Measurements from ENCODE around the gene RCSD1. TPM values are rescaled to one million over a fixed set of nuclear protein-coding genes. Genes with fewer than 3 reads are reported as not detected.

The RCSD1 gene
- total RNA-seq, 1 donor from 2014 or later, result 45.9 TPM

- peak overlapping the region in 2 of 3 donors; percentile 6 to 45 for H3K4me3 ChIP-seq (ENCODE audit: low read length in 3 of 3)
- peaks cover 82 to 88% (median 84%) of the 10 kb centered on the region in 3 donors for H3K4me1 ChIP-seq (ENCODE audit: control insufficient read depth in 3 of 3, insufficient read depth in 3 of 3, low read length in 3 of 3)
- H3K9me3 ChIP-seq (ENCODE audit: control insufficient read depth in 3 of 3, low read length in 3 of 3), result no peaks in the 10 kb centered on the region
- peak overlapping the region; percentile 72 for H3K27ac ChIP-seq (ENCODE audit: low read depth, low read length)
- peak overlapping the region; percentile 11 to 69 (median 48) for H3K9ac ChIP-seq (ENCODE audit: low read depth in 1 of 3, low read length in 3 of 3)
- no peaks in the 10 kb centered on the region for H3K36me3 ChIP-seq (ENCODE audit: control insufficient read depth in 3 of 3, insufficient read depth in 3 of 3, low read length in 3 of 3)
- no peaks in the 10 kb centered on the region for H3K27me3 ChIP-seq (ENCODE audit: control insufficient read depth in 3 of 3, insufficient read depth in 3 of 3, low read length in 3 of 3)
These were observed 33.2 kb downstream of the RCSD1 start for GRCh38 chr1:167663002-167663772.

GRCh38 chr1:167665469-167665868, 35.4 kb downstream of the RCSD1 start:
- no peak overlapping the region for H3K9ac ChIP-seq (ENCODE audit: low read depth in 1 of 3, low read length in 3 of 3)
- H3K36me3 ChIP-seq (ENCODE audit: control insufficient read depth in 3 of 3, insufficient read depth in 3 of 3, low read length in 3 of 3), result no peaks in the 10 kb centered on the region
- no peaks in the 10 kb centered on the region for H3K27me3 ChIP-seq (ENCODE audit: control insufficient read depth in 3 of 3, insufficient read depth in 3 of 3, low read length in 3 of 3)
- no peak overlapping the region for H3K4me3 ChIP-seq (ENCODE audit: low read length in 3 of 3)
- H3K4me1 ChIP-seq (ENCODE audit: control insufficient read depth in 3 of 3, insufficient read depth in 3 of 3, low read length in 3 of 3), result peaks cover 86 to 91% (median 87%) of the 10 kb centered on the region in 3 donors
- no peaks in the 10 kb centered on the region for H3K9me3 ChIP-seq (ENCODE audit: control insufficient read depth in 3 of 3, low read length in 3 of 3)
- peak overlapping the region; percentile 72 for H3K27ac ChIP-seq (ENCODE audit: low read depth, low read length)

- no peaks in the 10 kb centered on the region for H3K9me3 ChIP-seq (ENCODE audit: control insufficient read depth in 3 of 3, low read length in 3 of 3)
- no peaks in the 10 kb centered on the region for H3K36me3 ChIP-seq (ENCODE audit: control insufficient read depth in 3 of 3, insufficient read depth in 3 of 3, low read length in 3 of 3)
- H3K27me3 ChIP-seq (ENCODE audit: control insufficient read depth in 3 of 3, insufficient read depth in 3 of 3, low read length in 3 of 3), result no peaks in the 10 kb centered on the region
- H3K4me3 ChIP-seq (ENCODE audit: low read length in 3 of 3), result no peak overlapping the region
- H3K9ac ChIP-seq (ENCODE audit: low read depth in 1 of 3, low read length in 3 of 3), result no peak overlapping the region
- H3K4me1 ChIP-seq (ENCODE audit: control insufficient read depth in 3 of 3, insufficient read depth in 3 of 3, low read length in 3 of 3), result peaks cover 83 to 92% (median 83%) of the 10 kb centered on the region in 3 donors
- H3K27ac ChIP-seq (ENCODE audit: low read depth, low read length), result peak overlapping the region; percentile 48
These were observed 36.4 kb downstream of the RCSD1 start for GRCh38 chr1:167666416-167666815.

GRCh38 chr1:167667536-167667935, 37.5 kb downstream of the RCSD1 start:
- no peaks in the 10 kb centered on the region for H3K9me3 ChIP-seq (ENCODE audit: control insufficient read depth in 3 of 3, low read length in 3 of 3)
- H3K36me3 ChIP-seq (ENCODE audit: control insufficient read depth in 3 of 3, insufficient read depth in 3 of 3, low read length in 3 of 3), result no peaks in the 10 kb centered on the region
- no peak overlapping the region for H3K4me3 ChIP-seq (ENCODE audit: low read length in 3 of 3)
- H3K9ac ChIP-seq (ENCODE audit: low read depth in 1 of 3, low read length in 3 of 3), result no peak overlapping the region
- peaks cover 77 to 88% (median 78%) of the 10 kb centered on the region in 3 donors for H3K4me1 ChIP-seq (ENCODE audit: control insufficient read depth in 3 of 3, insufficient read depth in 3 of 3, low read length in 3 of 3)
- H3K27ac ChIP-seq (ENCODE audit: low read depth, low read length), result peak overlapping the region; percentile 48
- H3K27me3 ChIP-seq (ENCODE audit: control insufficient read depth in 3 of 3, insufficient read depth in 3 of 3, low read length in 3 of 3), result no peaks in the 10 kb centered on the region

- Histone ChIP-seq H3K4me3 (ENCODE audit: low read length in 3 of 3) (no peak overlapping the region), H3K36me3 (ENCODE audit: control insufficient read depth in 3 of 3, insufficient read depth in 3 of 3, low read length in 3 of 3) (peaks cover 0 to under 1% (median 0%) of the 10 kb centered on the region in 3 donors), H3K27me3 (ENCODE audit: control insufficient read depth in 3 of 3, insufficient read depth in 3 of 3, low read length in 3 of 3) (no peaks in the 10 kb centered on the region), H3K9ac (ENCODE audit: low read depth in 1 of 3, low read length in 3 of 3) (peak overlapping the region in 1 of 3 donors; percentile 77), H3K9me3 (ENCODE audit: control insufficient read depth in 3 of 3, low read length in 3 of 3) (no peaks in the 10 kb centered on the region), H3K27ac (ENCODE audit: low read depth, low read length) (peak overlapping the region; percentile 48), H3K4me1 (ENCODE audit: control insufficient read depth in 3 of 3, insufficient read depth in 3 of 3, low read length in 3 of 3) (peaks cover 72 to 82% (median 72%) of the 10 kb centered on the region in 3 donors)
These were observed 38.1 kb downstream of the RCSD1 start for GRCh38 chr1:167668108-167668507.

GRCh38 chr1:167669209-167670124, 39.4 kb downstream of the RCSD1 start:
- Histone ChIP-seq H3K9me3 (ENCODE audit: control insufficient read depth in 3 of 3, low read length in 3 of 3) (no peaks in the 10 kb centered on the region), H3K27ac (ENCODE audit: low read depth, low read length) (peak overlapping the region; percentile 48), H3K27me3 (ENCODE audit: control insufficient read depth in 3 of 3, insufficient read depth in 3 of 3, low read length in 3 of 3) (no peaks in the 10 kb centered on the region), H3K9ac (ENCODE audit: low read depth in 1 of 3, low read length in 3 of 3) (peak overlapping the region in 2 of 3 donors; percentile 69 to 77), H3K36me3 (ENCODE audit: control insufficient read depth in 3 of 3, insufficient read depth in 3 of 3, low read length in 3 of 3) (peaks cover 0 to 5% (median 0%) of the 10 kb centered on the region in 3 donors), H3K4me1 (ENCODE audit: control insufficient read depth in 3 of 3, insufficient read depth in 3 of 3, low read length in 3 of 3) (peaks cover 58 to 72% (median 60%) of the 10 kb centered on the region in 3 donors), H3K4me3 (ENCODE audit: low read length in 3 of 3) (peak overlapping the region in 1 of 3 donors; percentile 23)

GRCh38 chr1:167670563-167670962, 40.5 kb downstream of the RCSD1 start:
- Histone ChIP-seq H3K27me3 (ENCODE audit: control insufficient read depth in 3 of 3, insufficient read depth in 3 of 3, low read length in 3 of 3) (no peaks in the 10 kb centered on the region), H3K27ac (ENCODE audit: low read depth, low read length) (peak overlapping the region; percentile 48), H3K4me3 (ENCODE audit: low read length in 3 of 3) (no peak overlapping the region), H3K36me3 (ENCODE audit: control insufficient read depth in 3 of 3, insufficient read depth in 3 of 3, low read length in 3 of 3) (peaks cover 0 to 5% (median 0%) of the 10 kb centered on the region in 3 donors), H3K4me1 (ENCODE audit: control insufficient read depth in 3 of 3, insufficient read depth in 3 of 3, low read length in 3 of 3) (peaks cover 54 to 67% (median 55%) of the 10 kb centered on the region in 3 donors), H3K9ac (ENCODE audit: low read depth in 1 of 3, low read length in 3 of 3) (no peak overlapping the region), H3K9me3 (ENCODE audit: control insufficient read depth in 3 of 3, low read length in 3 of 3) (no peaks in the 10 kb centered on the region)

GRCh38 chr1:167671727-167672511, 41.9 kb downstream of the RCSD1 start:
- no peak overlapping the region for H3K4me3 ChIP-seq (ENCODE audit: low read length in 3 of 3)
- H3K9me3 ChIP-seq (ENCODE audit: control insufficient read depth in 3 of 3, low read length in 3 of 3), result no peaks in the 10 kb centered on the region
- H3K27me3 ChIP-seq (ENCODE audit: control insufficient read depth in 3 of 3, insufficient read depth in 3 of 3, low read length in 3 of 3), result no peaks in the 10 kb centered on the region
- no peak overlapping the region for H3K27ac ChIP-seq (ENCODE audit: low read depth, low read length)
- H3K9ac ChIP-seq (ENCODE audit: low read depth in 1 of 3, low read length in 3 of 3), result no peak overlapping the region
- H3K4me1 ChIP-seq (ENCODE audit: control insufficient read depth in 3 of 3, insufficient read depth in 3 of 3, low read length in 3 of 3), result peaks cover 51 to 71% (median 55%) of the 10 kb centered on the region in 3 donors
- peaks cover 0 to 5% (median 0%) of the 10 kb centered on the region in 3 donors for H3K36me3 ChIP-seq (ENCODE audit: control insufficient read depth in 3 of 3, insufficient read depth in 3 of 3, low read length in 3 of 3)

- H3K4me3 ChIP-seq (ENCODE audit: low read length in 3 of 3), result no peak overlapping the region
- peaks cover 45 to 65% (median 52%) of the 10 kb centered on the region in 3 donors for H3K4me1 ChIP-seq (ENCODE audit: control insufficient read depth in 3 of 3, insufficient read depth in 3 of 3, low read length in 3 of 3)
These were observed 42.8 kb downstream of the RCSD1 start for GRCh38 chr1:167672831-167673230.

More at GRCh38 chr1:167672831-167673230, 42.8 kb downstream of the RCSD1 start:
- H3K27me3 ChIP-seq (ENCODE audit: control insufficient read depth in 3 of 3, insufficient read depth in 3 of 3, low read length in 3 of 3), result no peaks in the 10 kb centered on the region
- no peak overlapping the region for H3K27ac ChIP-seq (ENCODE audit: low read depth, low read length)
- H3K9me3 ChIP-seq (ENCODE audit: control insufficient read depth in 3 of 3, low read length in 3 of 3), result no peaks in the 10 kb centered on the region
- peaks cover 0 to 5% (median 0%) of the 10 kb centered on the region in 3 donors for H3K36me3 ChIP-seq (ENCODE audit: control insufficient read depth in 3 of 3, insufficient read depth in 3 of 3, low read length in 3 of 3)
- H3K9ac ChIP-seq (ENCODE audit: low read depth in 1 of 3, low read length in 3 of 3), result no peak overlapping the region

Data from skeletal muscle tissue (tissue), 4 donors.